Neural progenitor cell (in vitro differentiated cells): Measurements from ENCODE around the gene SIVA1. TPM values are rescaled to one million over a fixed set of nuclear protein-coding genes. Genes with fewer than 3 reads are reported as not detected.

Experiments used
- DNase-seq: peaks from one replicate; pipeline ENCODE4 v3.0.0-alpha.2; 2016; ENCODE audit warnings: low spot score
- H2AFZ ChIP-seq: fragments of 200-600 bp; sonication (generic); replicated peaks from 2 replicates; pipeline ENCODE4 v1.6.1; 2016; ENCODE audit warnings: antibody characterized with exemption
- H3F3A ChIP-seq: fragments of 200-600 bp; sonication (generic); 2 replicates; pipeline ENCODE4 v1.6.1; 2016; ENCODE audit warnings: antibody characterized with exemption, low read depth
- H3K27ac ChIP-seq: fragments of 200-600 bp; sonication (generic); 2 replicates; pipeline ENCODE4 v1.5.1; 2016; ENCODE audit warnings: mild to moderate bottlenecking
- H3K27me3 ChIP-seq: fragments of 200-600 bp; sonication (generic); 2 replicates; pipeline ENCODE4 v1.6.1; 2016; ENCODE audit warnings: mild to moderate bottlenecking, moderate library complexity
- H3K36me3 ChIP-seq: fragments of 200-600 bp; sonication (generic); 2 replicates; pipeline ENCODE4 v1.5.1; 2016
- H3K4me1 ChIP-seq: fragments of 200-600 bp; sonication (generic); 2 replicates; pipeline ENCODE4 v1.6.1; 2016; ENCODE audit warnings: mixed run types
- H3K4me2 ChIP-seq: fragments of 200-600 bp; sonication (generic); 2 replicates; pipeline ENCODE4 v1.6.1; 2016
- H3K4me3 ChIP-seq: fragments of 200-600 bp; sonication (generic); 2 replicates; pipeline ENCODE4 v1.5.1; 2016
- H3K79me2 ChIP-seq: fragments of 200-600 bp; sonication (generic); 2 replicates; pipeline ENCODE4 v1.6.1; 2016; ENCODE audit warnings: low read depth
- H3K9ac ChIP-seq: fragments of 200-600 bp; sonication (generic); 2 replicates; pipeline ENCODE4 v1.6.1; 2016
- H3K9me3 ChIP-seq: fragments of 200-600 bp; sonication (generic); 2 replicates; pipeline ENCODE4 v1.5.1; 2016; ENCODE audit warnings: low read depth
- H4K20me1 ChIP-seq: fragments of 200-600 bp; sonication (generic); 2 replicates; pipeline ENCODE4 v1.6.1; 2016; ENCODE audit warnings: low read depth
- H3K27ac Mint-ChIP-seq: 3 replicates; pipeline ENCODE4 v1.8.0; 2021; ENCODE audit warnings: mixed read lengths
- H3K27me3 Mint-ChIP-seq: 2 replicates; pipeline ENCODE4 v1.8.0; 2022; ENCODE audit warnings: low read depth, mild to moderate bottlenecking, inconsistent platforms, moderate library complexity, mixed read lengths; ENCODE audit not compliant: insufficient read depth
- H3K36me3 Mint-ChIP-seq: 3 replicates; pipeline ENCODE4 v1.8.0; 2021; ENCODE audit warnings: mixed read lengths
- H3K4me1 Mint-ChIP-seq: 3 replicates; pipeline ENCODE4 v1.8.0; 2021; ENCODE audit warnings: mixed read lengths
- H3K4me3 Mint-ChIP-seq: 3 replicates; pipeline ENCODE4 v1.8.0; 2021; ENCODE audit warnings: mild to moderate bottlenecking, moderate library complexity, mixed read lengths
- H3K9me3 Mint-ChIP-seq: 3 replicates; pipeline ENCODE4 v1.8.0; 2020; ENCODE audit warnings: mixed read lengths
- CTCF ChIP-seq: fragments of 200-600 bp; sonication (generic); IDR thresholded peaks from 2 replicates; pipeline ENCODE4 v1.5.1; 2017; ENCODE audit warnings: antibody characterized with exemption, mild to moderate bottlenecking
- EZH2 ChIP-seq: fragments of 200-600 bp; sonication (generic); IDR thresholded peaks from 2 replicates; pipeline ENCODE4 v1.6.1; 2017; ENCODE audit warnings: antibody characterized with exemption, mild to moderate bottlenecking, moderate library complexity
- EZH2phosphoT487 ChIP-seq: fragments of 200-600 bp; sonication (generic); IDR thresholded peaks from 2 replicates; pipeline ENCODE4 v1.6.1; 2017; ENCODE audit warnings: antibody characterized with exemption
- total RNA-seq: library from RNA; depleted of rRNA; stranded (reverse); fragments of >200 nt; gene quantifications from 2 replicates; pipeline ENCODE4 v1.2.3, GENCODE V29; 2015; ENCODE audit warnings: low replicate concordance

Gene SIVA1
- total RNA-seq, 1 donor from 2014 or later, result 139 TPM

- no peak for DNase-seq
- Histone ChIP-seq H3K79me2 (no peaks in the 10 kb centered on the region), H4K20me1 (no peaks in the 10 kb centered on the region), H3K4me1 (peaks cover 2% of the 10 kb centered on the region), H3K4me3 (no peak overlapping the region), H3K9me3 (no peaks in the 10 kb centered on the region), H3K4me2 (no peak overlapping the region), H3K36me3 (no peaks in the 10 kb centered on the region), H3F3A (no peaks in the 10 kb centered on the region), H3K9ac (no peak overlapping the region), H3K27ac (no peak overlapping the region), H2AFZ (no peak overlapping the region), H3K27me3 (no peaks in the 10 kb centered on the region)
- H3K27me3 Mint-ChIP-seq, result no peaks in the 10 kb centered on the region
- no peak overlapping the region for H3K4me3 Mint-ChIP-seq
- peaks cover 3% of the 10 kb centered on the region for H3K4me1 Mint-ChIP-seq
- no peak overlapping the region for H3K27ac Mint-ChIP-seq
- no peak for TF ChIP-seq CTCF
- no peak for TF ChIP-seq EZH2phosphoT487
- no peak for TF ChIP-seq EZH2
- peaks cover 2% of the 10 kb centered on the region for H3K9me3 Mint-ChIP-seq
- H3K36me3 Mint-ChIP-seq, result no peaks in the 10 kb centered on the region
Measured at GRCh38 chr14:104730487-104730886, 22.5 kb upstream of the SIVA1 start.

GRCh38 chr14:104731320-104732294, 21.3 kb upstream of the SIVA1 start:
- Histone ChIP-seq H3K9ac (no peak overlapping the region), H3F3A (no peaks in the 10 kb centered on the region), H3K4me3 (no peak overlapping the region), H3K36me3 (no peaks in the 10 kb centered on the region), H3K4me2 (no peak overlapping the region), H3K4me1 (no peaks in the 10 kb centered on the region), H3K9me3 (no peaks in the 10 kb centered on the region), H2AFZ (no peak overlapping the region), H4K20me1 (no peaks in the 10 kb centered on the region), H3K79me2 (no peaks in the 10 kb centered on the region), H3K27ac (no peak overlapping the region), H3K27me3 (no peaks in the 10 kb centered on the region)
- Mint-ChIP-seq H3K9me3 (peaks cover 2% of the 10 kb centered on the region), H3K36me3 (no peaks in the 10 kb centered on the region), H3K4me1 (peaks cover 8% of the 10 kb centered on the region), H3K27me3 (no peaks in the 10 kb centered on the region), H3K27ac (no peak overlapping the region), H3K4me3 (no peak overlapping the region)
- TF ChIP-seq EZH2phosphoT487 (no peak), CTCF (peak; percentile 51), EZH2 (no peak)
- peak; percentile 59 for DNase-seq

GRCh38 chr14:104732355-104732804, 20.6 kb upstream of the SIVA1 start:
- peaks cover 2% of the 10 kb centered on the region for H3K9me3 Mint-ChIP-seq
- Histone ChIP-seq H4K20me1 (no peaks in the 10 kb centered on the region), H3K27ac (no peak overlapping the region), H3K9ac (no peak overlapping the region), H3K36me3 (no peaks in the 10 kb centered on the region), H3K4me1 (no peaks in the 10 kb centered on the region), H3K9me3 (no peaks in the 10 kb centered on the region), H3K4me3 (no peak overlapping the region), H3K4me2 (no peak overlapping the region), H3F3A (no peaks in the 10 kb centered on the region), H3K27me3 (no peaks in the 10 kb centered on the region), H2AFZ (no peak overlapping the region), H3K79me2 (no peaks in the 10 kb centered on the region)
- no peak overlapping the region for H3K27ac Mint-ChIP-seq
- no peak overlapping the region for H3K4me3 Mint-ChIP-seq
- no peak for DNase-seq
- peaks cover 9% of the 10 kb centered on the region for H3K4me1 Mint-ChIP-seq
- no peaks in the 10 kb centered on the region for H3K36me3 Mint-ChIP-seq
- TF ChIP-seq EZH2, result no peak
- no peaks in the 10 kb centered on the region for H3K27me3 Mint-ChIP-seq
